ENCODE results near the gene ANTKMT.

The ANTKMT gene

GRCh38 chr16:720990-721764 is at the start of gene ANTKMT:
TSS of gene ANTKMT (plus strand) at chr16:721146. CDS start at chr16:721275, 129 bp downstream.
- DNase-seq (ENCODE audit: extremely low read depth in 1 of 2, low read depth in 1 of 2): peak; percentile 34 to 59

GRCh38 chr16:671353-672131 is 49.4 kb upstream of the ANTKMT start:
- DNase-seq (ENCODE audit: extremely low read depth in 1 of 2, low read depth in 1 of 2): no peak

- DNase-seq (ENCODE audit: extremely low read depth in 1 of 2, low read depth in 1 of 2): no peak
These were observed 48.6 kb upstream of the ANTKMT start for GRCh38 chr16:672371-672770.

- DNase-seq (ENCODE audit: extremely low read depth in 1 of 2, low read depth in 1 of 2): no peak
These were observed 48.1 kb upstream of the ANTKMT start for GRCh38 chr16:672851-673250.

- no peak for DNase-seq (ENCODE audit: extremely low read depth in 1 of 2, low read depth in 1 of 2)
These were observed 47.5 kb upstream of the ANTKMT start for GRCh38 chr16:673399-673991.

GRCh38 chr16:674214-674881 is 46.6 kb upstream of the ANTKMT start:
- DNase-seq (ENCODE audit: extremely low read depth in 1 of 2, low read depth in 1 of 2): no peak

- DNase-seq (ENCODE audit: extremely low read depth in 1 of 2, low read depth in 1 of 2): no peak
These were observed 45.7 kb upstream of the ANTKMT start, which contains the start of gene RHBDL1 for GRCh38 chr16:674968-675883. TSS of gene RHBDL1 (plus strand) at chr16:675671. CDS start at chr16:675791, 120 bp downstream.

- no peak for DNase-seq (ENCODE audit: extremely low read depth in 1 of 2, low read depth in 1 of 2)
These were observed 44.9 kb upstream of the ANTKMT start for GRCh38 chr16:675884-676564.

GRCh38 chr16:676565-676902 is 44.4 kb upstream of the ANTKMT start:
- DNase-seq (ENCODE audit: extremely low read depth in 1 of 2, low read depth in 1 of 2): no peak

- no peak for DNase-seq (ENCODE audit: extremely low read depth in 1 of 2, low read depth in 1 of 2)
These were observed 44.0 kb upstream of the ANTKMT start for GRCh38 chr16:676913-677312.

GRCh38 chr16:677316-678190 is 43.4 kb upstream of the ANTKMT start:
- DNase-seq (ENCODE audit: extremely low read depth in 1 of 2, low read depth in 1 of 2): no peak

GRCh38 chr16:678209-678857 is 42.6 kb upstream of the ANTKMT start:
- DNase-seq (ENCODE audit: extremely low read depth in 1 of 2, low read depth in 1 of 2): no peak

GRCh38 chr16:678858-679813 is 41.8 kb upstream of the ANTKMT start:
- no peak for DNase-seq (ENCODE audit: extremely low read depth in 1 of 2, low read depth in 1 of 2)

GRCh38 chr16:679814-680624 is 40.9 kb upstream of the ANTKMT start, which contains the start of gene STUB1:
TSS of gene STUB1 (plus strand) at chr16:680410. CDS start at chr16:680526, 116 bp downstream.
- DNase-seq (ENCODE audit: extremely low read depth in 1 of 2, low read depth in 1 of 2): peak; percentile 56 to 82

GRCh38 chr16:680625-680945 is 40.4 kb upstream of the ANTKMT start:
- no peak for DNase-seq (ENCODE audit: extremely low read depth in 1 of 2, low read depth in 1 of 2)
